ENCODE data around the gene SLIT1.

DNA sequence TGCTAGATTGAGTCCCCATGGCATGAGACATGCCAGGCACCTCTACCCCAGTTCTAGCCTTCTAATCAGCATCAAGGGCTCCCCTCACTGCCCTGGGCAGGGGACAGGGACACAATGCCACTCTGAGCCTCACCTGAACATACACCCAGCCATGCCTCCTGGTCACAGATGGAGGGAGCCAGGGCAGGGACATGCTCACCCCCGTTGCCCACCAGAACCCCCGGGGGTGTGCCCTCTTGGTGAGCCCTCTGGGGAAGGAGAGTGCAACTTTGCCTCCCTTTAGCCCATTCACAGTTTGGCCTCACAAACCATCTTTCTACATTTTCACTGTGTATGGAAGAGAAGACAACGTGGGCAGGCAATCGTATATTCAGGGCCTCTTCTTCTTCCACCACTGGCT is 186.4 kb downstream of the SLIT1 start:
- no peak for TF ChIP-seq POLR2A (IDR thresholded peaks at IDR 0.05)
- TF ChIP-seq, protein P1, sequence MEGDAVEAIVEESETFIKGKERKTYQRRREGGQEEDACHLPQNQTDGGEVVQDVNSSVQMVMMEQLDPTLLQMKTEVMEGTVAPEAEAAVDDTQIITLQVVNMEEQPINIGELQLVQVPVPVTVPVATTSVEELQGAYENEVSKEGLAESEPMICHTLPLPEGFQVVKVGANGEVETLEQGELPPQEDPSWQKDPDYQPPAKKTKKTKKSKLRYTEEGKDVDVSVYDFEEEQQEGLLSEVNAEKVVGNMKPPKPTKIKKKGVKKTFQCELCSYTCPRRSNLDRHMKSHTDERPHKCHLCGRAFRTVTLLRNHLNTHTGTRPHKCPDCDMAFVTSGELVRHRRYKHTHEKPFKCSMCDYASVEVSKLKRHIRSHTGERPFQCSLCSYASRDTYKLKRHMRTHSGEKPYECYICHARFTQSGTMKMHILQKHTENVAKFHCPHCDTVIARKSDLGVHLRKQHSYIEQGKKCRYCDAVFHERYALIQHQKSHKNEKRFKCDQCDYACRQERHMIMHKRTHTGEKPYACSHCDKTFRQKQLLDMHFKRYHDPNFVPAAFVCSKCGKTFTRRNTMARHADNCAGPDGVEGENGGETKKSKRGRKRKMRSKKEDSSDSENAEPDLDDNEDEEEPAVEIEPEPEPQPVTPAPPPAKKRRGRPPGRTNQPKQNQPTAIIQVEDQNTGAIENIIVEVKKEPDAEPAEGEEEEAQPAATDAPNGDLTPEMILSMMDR (IDR thresholded peaks at IDR 0.05): no peak
